Osteocyte (in vitro differentiated cells): Measurements from ENCODE around the gene TNFAIP3. TPM values are rescaled to one million over a fixed set of nuclear protein-coding genes. Genes with fewer than 3 reads are reported as not detected.

Experiments used
- DNase-seq: peaks from one replicate; pipeline ENCODE4 v3.0.0; 2021; ENCODE audit warnings: mixed read lengths; ENCODE audit not compliant: unreplicated experiment; ENCODE audit errors: extremely low spot score
- H3K27ac Mint-ChIP-seq: one replicate; pipeline ENCODE4 v1.8.0; 2021; ENCODE audit warnings: mild to moderate bottlenecking, mixed read lengths; ENCODE audit not compliant: unreplicated experiment
- H3K27me3 Mint-ChIP-seq: one replicate; pipeline ENCODE4 v1.8.0; 2021; ENCODE audit warnings: mixed read lengths; ENCODE audit not compliant: unreplicated experiment
- H3K36me3 Mint-ChIP-seq: one replicate; pipeline ENCODE4 v1.8.0; 2021; ENCODE audit warnings: mixed read lengths; ENCODE audit not compliant: unreplicated experiment
- H3K4me1 Mint-ChIP-seq: one replicate; pipeline ENCODE4 v1.8.0; 2021; ENCODE audit warnings: mixed read lengths; ENCODE audit not compliant: unreplicated experiment
- H3K4me3 Mint-ChIP-seq: one replicate; pipeline ENCODE4 v1.8.0; 2021; ENCODE audit warnings: mild to moderate bottlenecking, moderate library complexity, mixed read lengths; ENCODE audit not compliant: unreplicated experiment
- H3K9me3 Mint-ChIP-seq: one replicate; pipeline ENCODE4 v1.8.0; 2021; ENCODE audit warnings: mixed read lengths; ENCODE audit not compliant: unreplicated experiment
- total RNA-seq: library from RNA; stranded (reverse); gene quantifications from 2 replicates; pipeline ENCODE4 v1.2.1, GENCODE V29; 2021
- TF ChIP-seq, protein P1 (sequence below): fragments of 200-600 bp; sonication (generic); IDR thresholded peaks from 2 replicates; pipeline ENCODE4 v1.5.0; 2021; ENCODE audit warnings: antibody characterized with exemption, mild to moderate bottlenecking, moderate library complexity

Gene TNFAIP3
- total RNA-seq, 1 donor from 2014 or later = 12.0 TPM

DNA sequence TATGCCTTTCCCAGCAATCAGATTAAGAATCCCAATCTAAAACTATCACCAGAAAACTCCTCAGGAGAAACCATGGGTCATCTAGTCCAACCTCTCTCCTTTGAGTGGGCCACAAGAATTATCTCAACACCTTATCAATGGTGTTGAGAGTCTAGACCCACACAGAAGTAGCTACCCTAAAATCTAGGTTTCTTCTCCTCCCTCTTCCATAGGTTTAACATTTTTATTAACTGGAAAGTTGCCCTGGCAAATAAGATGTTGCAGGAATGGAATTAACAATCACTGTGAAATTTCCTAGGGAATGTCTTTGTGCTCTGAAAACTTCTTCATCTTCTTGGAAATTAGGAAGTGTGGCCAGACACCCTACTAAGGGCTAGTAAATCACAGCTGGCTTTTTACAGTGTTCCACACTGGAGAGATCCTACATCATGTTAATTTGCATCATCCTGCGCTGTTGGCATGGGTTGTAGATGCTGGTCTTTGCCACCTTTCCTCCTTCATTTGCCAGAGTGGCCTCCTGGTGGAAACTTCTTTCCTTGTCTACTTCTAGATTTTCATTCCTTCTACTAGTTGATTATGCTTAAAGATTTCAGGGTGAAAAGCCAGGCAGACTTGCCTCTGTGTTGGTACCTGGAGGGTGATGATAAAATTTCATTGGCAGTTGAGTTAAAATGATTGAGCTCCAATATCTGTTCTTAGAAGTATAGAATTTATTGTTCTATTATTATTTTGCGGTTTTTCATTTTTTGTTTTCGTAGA lies 2.7 kb downstream of the TNFAIP3 start:
- H3K36me3 Mint-ChIP-seq = peaks cover 2% of the 10 kb centered on the region
- no peaks in the 10 kb centered on the region for H3K27me3 Mint-ChIP-seq
- no peak for DNase-seq
- H3K9me3 Mint-ChIP-seq = no peaks in the 10 kb centered on the region
- H3K4me1 Mint-ChIP-seq = peaks cover 66% of the 10 kb centered on the region
- H3K4me3 Mint-ChIP-seq = no peak overlapping the region
- TF ChIP-seq, protein P1, sequence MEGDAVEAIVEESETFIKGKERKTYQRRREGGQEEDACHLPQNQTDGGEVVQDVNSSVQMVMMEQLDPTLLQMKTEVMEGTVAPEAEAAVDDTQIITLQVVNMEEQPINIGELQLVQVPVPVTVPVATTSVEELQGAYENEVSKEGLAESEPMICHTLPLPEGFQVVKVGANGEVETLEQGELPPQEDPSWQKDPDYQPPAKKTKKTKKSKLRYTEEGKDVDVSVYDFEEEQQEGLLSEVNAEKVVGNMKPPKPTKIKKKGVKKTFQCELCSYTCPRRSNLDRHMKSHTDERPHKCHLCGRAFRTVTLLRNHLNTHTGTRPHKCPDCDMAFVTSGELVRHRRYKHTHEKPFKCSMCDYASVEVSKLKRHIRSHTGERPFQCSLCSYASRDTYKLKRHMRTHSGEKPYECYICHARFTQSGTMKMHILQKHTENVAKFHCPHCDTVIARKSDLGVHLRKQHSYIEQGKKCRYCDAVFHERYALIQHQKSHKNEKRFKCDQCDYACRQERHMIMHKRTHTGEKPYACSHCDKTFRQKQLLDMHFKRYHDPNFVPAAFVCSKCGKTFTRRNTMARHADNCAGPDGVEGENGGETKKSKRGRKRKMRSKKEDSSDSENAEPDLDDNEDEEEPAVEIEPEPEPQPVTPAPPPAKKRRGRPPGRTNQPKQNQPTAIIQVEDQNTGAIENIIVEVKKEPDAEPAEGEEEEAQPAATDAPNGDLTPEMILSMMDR = no peak
- no peak overlapping the region for H3K27ac Mint-ChIP-seq

DNA sequence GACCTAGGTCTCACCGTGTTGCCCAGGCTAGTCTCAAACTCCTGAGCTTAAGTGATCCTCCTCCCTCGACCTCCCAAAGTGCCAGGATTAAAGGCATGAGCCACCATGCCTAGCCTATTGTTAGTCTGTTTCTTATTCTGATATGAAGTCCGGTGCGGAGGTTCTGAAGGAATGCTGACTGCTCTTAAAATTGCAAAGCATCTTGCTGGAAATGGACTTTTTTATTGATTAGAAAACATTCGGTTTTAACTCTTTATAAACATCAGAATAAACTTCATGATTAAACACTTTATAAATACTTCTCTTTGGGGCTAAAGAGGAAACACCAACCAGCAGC lies 3.2 kb downstream of the TNFAIP3 start:
- no peak overlapping the region for H3K27ac Mint-ChIP-seq
- no peak overlapping the region for H3K4me3 Mint-ChIP-seq
- H3K27me3 Mint-ChIP-seq = no peaks in the 10 kb centered on the region
- no peak for DNase-seq
- no peaks in the 10 kb centered on the region for H3K9me3 Mint-ChIP-seq
- TF ChIP-seq, protein P1 = no peak
- H3K4me1 Mint-ChIP-seq = peaks cover 65% of the 10 kb centered on the region
- peaks cover 8% of the 10 kb centered on the region for H3K36me3 Mint-ChIP-seq

DNA sequence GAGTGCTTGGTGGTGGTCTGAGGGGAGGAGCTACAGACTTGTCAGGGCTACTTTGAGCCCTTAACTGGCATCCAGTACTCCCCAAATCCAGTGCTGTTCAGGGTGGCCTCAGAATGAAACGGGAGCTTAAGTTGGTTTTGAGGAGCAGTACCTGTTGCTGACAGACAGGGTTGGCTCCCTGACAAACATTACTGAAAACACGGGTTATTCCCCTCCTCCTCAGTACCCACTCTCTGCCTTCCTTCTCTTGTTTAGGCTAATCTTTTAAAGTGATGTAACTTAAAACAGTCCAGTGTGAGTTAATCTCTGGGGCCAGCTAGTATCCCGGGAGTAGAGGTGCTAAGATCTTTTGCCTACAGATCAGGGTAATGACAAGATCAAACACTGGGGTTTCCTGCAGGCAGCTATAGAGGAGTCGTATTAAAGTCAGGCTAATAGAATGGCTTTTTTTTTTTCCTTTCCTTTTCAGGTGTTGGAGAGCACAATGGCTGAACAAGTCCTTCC lies 3.7 kb downstream of the TNFAIP3 start:
- no peak overlapping the region for H3K4me3 Mint-ChIP-seq
- H3K27ac Mint-ChIP-seq = peak overlapping the region; percentile 45
- no peaks in the 10 kb centered on the region for H3K9me3 Mint-ChIP-seq
- H3K36me3 Mint-ChIP-seq = peaks cover 11% of the 10 kb centered on the region
- H3K4me1 Mint-ChIP-seq = peaks cover 65% of the 10 kb centered on the region
- no peak for DNase-seq
- H3K27me3 Mint-ChIP-seq = no peaks in the 10 kb centered on the region
- TF ChIP-seq, protein P1 = no peak

DNA sequence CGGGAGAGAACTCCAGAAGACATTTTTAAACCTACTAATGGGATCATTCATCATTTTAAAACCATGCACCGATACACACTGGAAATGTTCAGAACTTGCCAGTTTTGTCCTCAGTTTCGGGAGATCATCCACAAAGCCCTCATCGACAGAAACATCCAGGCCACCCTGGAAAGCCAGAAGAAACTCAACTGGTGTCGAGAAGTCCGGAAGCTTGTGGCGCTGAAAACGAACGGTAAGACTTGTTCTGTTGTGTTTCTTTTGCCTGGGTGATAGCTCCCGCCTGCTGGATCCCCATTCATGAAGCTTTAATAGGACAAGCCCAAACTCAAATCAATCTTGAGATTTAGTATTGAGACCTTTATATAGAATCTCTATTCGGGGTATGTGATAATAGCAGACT lies 4.2 kb downstream of the TNFAIP3 start:
- peaks cover 61% of the 10 kb centered on the region for H3K4me1 Mint-ChIP-seq
- H3K36me3 Mint-ChIP-seq = peaks cover 11% of the 10 kb centered on the region
- H3K9me3 Mint-ChIP-seq = no peaks in the 10 kb centered on the region
- TF ChIP-seq, protein P1 = no peak
- H3K27ac Mint-ChIP-seq = peak overlapping the region; percentile 24
- no peak overlapping the region for H3K4me3 Mint-ChIP-seq
- no peak for DNase-seq
- no peaks in the 10 kb centered on the region for H3K27me3 Mint-ChIP-seq

DNA sequence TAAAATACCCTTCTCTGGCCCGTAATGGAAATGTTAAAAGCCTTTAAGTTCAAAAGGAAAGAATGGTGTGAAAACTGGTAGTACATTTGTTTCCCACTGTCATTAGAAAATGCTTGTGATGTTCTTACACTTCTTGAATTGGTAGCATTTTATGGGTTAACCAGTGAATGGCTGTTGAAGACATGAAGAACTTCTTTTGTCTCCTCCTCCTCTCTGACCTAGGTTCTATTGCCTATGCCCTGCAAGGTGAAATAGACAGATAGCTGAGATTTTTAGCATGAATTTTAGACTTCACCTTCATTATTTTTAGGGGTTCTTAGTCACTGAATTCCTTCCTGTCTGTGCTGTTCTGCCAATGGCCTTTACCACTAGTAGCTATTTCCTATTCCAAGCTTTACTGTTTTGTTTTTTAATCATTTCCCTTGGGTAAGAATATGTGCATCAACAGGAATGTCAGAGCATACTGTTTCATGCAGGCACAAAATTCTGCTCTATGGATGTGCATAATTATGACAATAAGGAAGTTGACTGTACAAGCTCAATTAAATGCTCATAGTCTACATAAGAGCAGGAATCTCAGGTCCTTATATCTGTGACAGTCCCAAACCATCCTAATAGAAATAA lies 4.9 kb downstream of the TNFAIP3 start:
- H3K4me3 Mint-ChIP-seq = no peak overlapping the region
- no peak for DNase-seq
- TF ChIP-seq, protein P1 = no peak
- H3K4me1 Mint-ChIP-seq = peaks cover 59% of the 10 kb centered on the region
- no peaks in the 10 kb centered on the region for H3K9me3 Mint-ChIP-seq
- H3K27ac Mint-ChIP-seq = peak overlapping the region; percentile 61
- H3K36me3 Mint-ChIP-seq = peaks cover 13% of the 10 kb centered on the region
- H3K27me3 Mint-ChIP-seq = no peaks in the 10 kb centered on the region
